ENCODE results near the gene LPO.

LPO gene

DNA sequence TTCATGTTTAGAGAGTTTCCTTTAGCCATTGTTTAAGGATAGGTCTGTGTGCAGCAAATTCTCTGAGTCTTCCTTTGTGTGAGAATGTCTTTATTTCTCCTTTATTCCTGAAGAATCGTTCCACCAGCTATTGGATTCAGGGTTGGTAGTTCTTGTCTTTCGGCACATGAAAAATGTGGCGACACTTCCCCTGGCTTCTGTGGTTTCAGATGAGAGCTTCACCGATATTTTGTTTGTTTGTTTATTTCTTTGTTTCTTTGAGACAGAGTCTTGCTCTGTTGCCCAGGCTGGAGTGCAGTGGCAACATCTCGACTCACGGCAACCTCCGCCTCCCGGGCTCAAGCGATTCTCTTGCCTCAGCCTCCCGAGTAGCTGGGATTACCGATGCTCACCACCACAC lies 23.8 kb downstream of the LPO start:
- H3K36me3 ChIP-seq (ENCODE audit: control insufficient read depth, insufficient read depth, low read length) = no peaks in the 10 kb centered on the region
- no peak overlapping the region for H3K4me3 ChIP-seq (ENCODE audit: low read depth, low read length)
- no peak overlapping the region for H3K27ac ChIP-seq (ENCODE audit: low read depth, low read length)
- no peaks in the 10 kb centered on the region for H3K9me3 ChIP-seq (ENCODE audit: control insufficient read depth, insufficient read depth, low read depth, low read length)
- H3K27me3 ChIP-seq (ENCODE audit: control insufficient read depth, insufficient read depth, low read length) = peaks cover 60% of the 10 kb centered on the region
- no peak overlapping the region for H3K9ac ChIP-seq (ENCODE audit: low read length)
- H3K4me1 ChIP-seq (ENCODE audit: control insufficient read depth, insufficient read depth, low read length) = no peaks in the 10 kb centered on the region

DNA sequence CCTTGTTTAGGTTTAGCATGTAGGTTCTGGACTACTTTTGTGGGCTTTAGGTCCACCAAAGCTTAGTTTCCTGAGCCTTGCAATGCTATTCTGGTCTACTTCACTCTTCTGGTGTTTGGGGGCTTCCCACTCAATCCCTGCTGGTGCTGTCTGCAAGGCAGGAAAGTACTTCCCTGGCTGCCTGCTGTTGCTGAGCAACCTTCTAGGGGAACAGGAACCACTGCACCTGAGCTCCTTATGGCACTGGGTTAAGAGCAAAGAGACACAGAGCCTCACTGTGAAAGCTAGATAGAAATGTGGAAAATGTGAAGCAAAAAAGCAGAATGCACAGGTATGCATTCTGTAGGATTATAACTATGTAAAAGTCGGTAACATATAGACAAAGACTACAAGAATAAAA lies 25.4 kb downstream of the LPO start:
- Histone ChIP-seq H3K9ac (ENCODE audit: low read length) (no peak overlapping the region), H3K27me3 (ENCODE audit: control insufficient read depth, insufficient read depth, low read length) (peaks cover 55% of the 10 kb centered on the region), H3K9me3 (ENCODE audit: control insufficient read depth, insufficient read depth, low read depth, low read length) (no peaks in the 10 kb centered on the region), H3K4me1 (ENCODE audit: control insufficient read depth, insufficient read depth, low read length) (no peaks in the 10 kb centered on the region), H3K27ac (ENCODE audit: low read depth, low read length) (no peak overlapping the region), H3K36me3 (ENCODE audit: control insufficient read depth, insufficient read depth, low read length) (no peaks in the 10 kb centered on the region), H3K4me3 (ENCODE audit: low read depth, low read length) (no peak overlapping the region)

GRCh38 chr17:58264407-58265103 lies 26.2 kb downstream of the LPO start:
- Histone ChIP-seq H3K9ac (ENCODE audit: low read length) (no peak overlapping the region), H3K4me1 (ENCODE audit: control insufficient read depth, insufficient read depth, low read length) (no peaks in the 10 kb centered on the region), H3K4me3 (ENCODE audit: low read depth, low read length) (no peak overlapping the region), H3K27me3 (ENCODE audit: control insufficient read depth, insufficient read depth, low read length) (peaks cover 50% of the 10 kb centered on the region), H3K9me3 (ENCODE audit: control insufficient read depth, insufficient read depth, low read depth, low read length) (no peaks in the 10 kb centered on the region), H3K36me3 (ENCODE audit: control insufficient read depth, insufficient read depth, low read length) (no peaks in the 10 kb centered on the region), H3K27ac (ENCODE audit: low read depth, low read length) (no peak overlapping the region)

DNA sequence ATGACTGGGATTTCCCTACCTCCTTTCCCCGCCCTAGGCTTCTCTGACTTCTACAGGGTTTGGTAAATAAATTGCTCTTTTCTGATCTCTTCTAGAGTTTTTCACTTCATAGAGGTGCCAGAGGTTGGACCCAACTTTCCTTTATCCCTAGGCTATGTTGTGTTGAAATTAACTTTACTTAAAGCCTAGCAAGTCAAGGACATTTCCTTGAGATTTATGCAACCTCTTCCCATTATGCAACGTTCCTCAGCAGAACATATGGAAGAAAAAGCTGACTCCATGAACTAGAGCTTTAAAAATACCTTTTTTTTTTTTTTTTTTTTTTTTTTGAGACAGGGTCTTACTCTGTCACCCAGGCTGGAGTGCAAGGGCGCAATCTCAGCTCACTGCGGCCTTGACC lies 26.9 kb downstream of the LPO start:
- H3K27me3 ChIP-seq (ENCODE audit: control insufficient read depth, insufficient read depth, low read length) = peaks cover 45% of the 10 kb centered on the region
- no peaks in the 10 kb centered on the region for H3K36me3 ChIP-seq (ENCODE audit: control insufficient read depth, insufficient read depth, low read length)
- H3K9ac ChIP-seq (ENCODE audit: low read length) = no peak overlapping the region
- H3K4me3 ChIP-seq (ENCODE audit: low read depth, low read length) = no peak overlapping the region
- H3K9me3 ChIP-seq (ENCODE audit: control insufficient read depth, insufficient read depth, low read depth, low read length) = no peaks in the 10 kb centered on the region
- H3K27ac ChIP-seq (ENCODE audit: low read depth, low read length) = no peak overlapping the region
- H3K4me1 ChIP-seq (ENCODE audit: control insufficient read depth, insufficient read depth, low read length) = no peaks in the 10 kb centered on the region

DNA sequence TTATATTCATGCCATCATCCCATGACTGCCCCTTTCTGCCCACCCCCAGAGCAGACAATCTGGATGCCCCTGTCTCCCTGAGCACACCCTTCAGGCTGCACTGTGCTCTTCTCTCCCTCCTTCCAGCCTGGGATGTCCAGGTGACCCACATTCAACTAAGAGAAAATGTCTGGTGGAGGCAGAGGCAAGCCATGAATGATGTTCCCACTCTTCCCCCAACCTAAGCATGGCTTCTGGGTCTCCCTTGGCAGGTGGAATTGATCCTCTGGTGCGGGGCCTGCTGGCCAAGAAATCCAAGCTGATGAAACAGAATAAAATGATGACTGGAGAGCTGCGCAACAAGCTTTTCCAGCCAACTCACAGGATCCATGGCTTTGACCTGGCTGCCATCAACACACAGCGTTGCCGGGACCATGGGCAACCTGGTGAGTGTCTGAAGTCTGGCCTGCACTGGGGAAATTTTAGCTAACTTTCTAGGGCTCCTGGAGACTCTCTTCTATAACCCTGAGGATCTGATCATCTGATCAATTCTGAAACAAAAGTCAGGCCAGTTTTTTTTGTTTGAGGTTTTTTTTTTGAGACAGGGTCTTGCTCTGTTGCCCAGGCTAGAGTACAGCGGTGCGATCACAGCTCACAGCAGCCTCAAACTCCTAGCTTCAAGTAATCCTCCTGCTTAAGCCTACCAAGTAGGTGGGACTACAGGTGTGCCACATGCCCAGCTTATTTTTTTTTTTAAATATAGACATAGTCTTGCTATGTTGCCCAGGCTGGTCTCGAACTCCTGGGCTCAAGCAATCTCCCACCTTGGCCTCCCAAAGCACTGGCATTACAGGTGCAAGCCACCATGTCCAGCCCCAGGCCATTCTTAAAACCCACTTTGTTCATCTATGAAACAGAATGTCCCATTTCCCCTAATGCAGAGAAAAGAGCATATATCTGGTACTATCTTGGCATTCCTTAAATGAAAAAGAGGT lies 27.8 kb downstream of the LPO start:
- Histone ChIP-seq H3K4me1 (ENCODE audit: control insufficient read depth, insufficient read depth, low read length) (no peaks in the 10 kb centered on the region), H3K4me3 (ENCODE audit: low read depth, low read length) (no peak overlapping the region), H3K9me3 (ENCODE audit: control insufficient read depth, insufficient read depth, low read depth, low read length) (no peaks in the 10 kb centered on the region), H3K27me3 (ENCODE audit: control insufficient read depth, insufficient read depth, low read length) (peaks cover 37% of the 10 kb centered on the region), H3K36me3 (ENCODE audit: control insufficient read depth, insufficient read depth, low read length) (no peaks in the 10 kb centered on the region), H3K9ac (ENCODE audit: low read length) (no peak overlapping the region), H3K27ac (ENCODE audit: low read depth, low read length) (no peak overlapping the region)

- no peak overlapping the region for H3K9ac ChIP-seq (ENCODE audit: low read length)
- no peaks in the 10 kb centered on the region for H3K36me3 ChIP-seq (ENCODE audit: control insufficient read depth, insufficient read depth, low read length)
- no peak overlapping the region for H3K4me3 ChIP-seq (ENCODE audit: low read depth, low read length)
- H3K4me1 ChIP-seq (ENCODE audit: control insufficient read depth, insufficient read depth, low read length) = no peaks in the 10 kb centered on the region
- no peak overlapping the region for H3K27ac ChIP-seq (ENCODE audit: low read depth, low read length)
- H3K9me3 ChIP-seq (ENCODE audit: control insufficient read depth, insufficient read depth, low read depth, low read length) = no peaks in the 10 kb centered on the region
- H3K27me3 ChIP-seq (ENCODE audit: control insufficient read depth, insufficient read depth, low read length) = peaks cover 24% of the 10 kb centered on the region
Observed at GRCh38 chr17:58267347-58268324, 29.3 kb downstream of the LPO start.

- Histone ChIP-seq H3K27me3 (ENCODE audit: control insufficient read depth, insufficient read depth, low read length) (peaks cover 17% of the 10 kb centered on the region), H3K9ac (ENCODE audit: low read length) (no peak overlapping the region)
Observed at GRCh38 chr17:58268326-58268725, 29.9 kb downstream of the LPO start.

DNA sequence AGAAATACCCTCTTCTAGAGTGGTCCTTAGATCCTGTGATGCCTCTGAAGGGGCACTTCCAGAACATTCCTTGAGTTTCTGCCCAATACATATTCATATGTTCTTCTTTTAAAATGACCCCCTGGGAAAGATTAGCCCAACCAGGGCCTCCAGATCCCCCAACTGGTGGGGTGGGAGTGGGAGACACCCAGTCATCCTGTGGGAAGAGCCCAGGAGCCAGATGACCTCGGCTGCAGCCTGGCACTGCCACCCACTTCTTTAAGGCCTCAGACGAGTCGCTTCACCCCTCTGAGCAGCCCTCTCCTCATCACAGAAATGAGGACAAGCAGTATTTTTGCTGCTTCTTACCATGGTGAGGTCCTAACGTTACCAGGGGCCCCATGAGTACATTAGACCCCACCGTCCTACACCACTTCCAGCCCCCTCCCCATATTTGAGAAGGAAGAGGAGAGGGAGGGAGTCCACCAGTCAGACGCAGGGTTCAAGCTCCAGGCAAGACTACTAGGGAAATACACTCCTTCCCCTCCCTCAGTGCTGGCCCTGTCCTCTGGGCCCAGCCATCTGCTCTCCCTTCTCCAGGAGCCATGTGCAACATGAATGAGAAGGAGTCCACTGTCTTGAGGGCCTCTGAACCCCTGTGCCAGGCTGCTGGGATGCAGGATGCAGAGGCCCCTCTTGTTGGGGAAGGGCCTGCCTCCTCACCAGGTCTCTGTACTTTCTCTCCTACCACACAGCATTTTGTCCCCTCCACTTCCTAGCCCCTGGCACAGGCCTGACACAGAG lies 30.6 kb downstream of the LPO start:
- Histone ChIP-seq H3K9ac (ENCODE audit: low read length) (no peak overlapping the region), H3K4me1 (ENCODE audit: control insufficient read depth, insufficient read depth, low read length) (no peaks in the 10 kb centered on the region), H3K9me3 (ENCODE audit: control insufficient read depth, insufficient read depth, low read depth, low read length) (no peaks in the 10 kb centered on the region), H3K4me3 (ENCODE audit: low read depth, low read length) (no peak overlapping the region), H3K27ac (ENCODE audit: low read depth, low read length) (no peak overlapping the region), H3K27me3 (ENCODE audit: control insufficient read depth, insufficient read depth, low read length) (peaks cover 12% of the 10 kb centered on the region), H3K36me3 (ENCODE audit: control insufficient read depth, insufficient read depth, low read length) (no peaks in the 10 kb centered on the region)

More at GRCh38 chr17:58268326-58268725, 29.9 kb downstream of the LPO start:
- Histone ChIP-seq H3K36me3 (ENCODE audit: control insufficient read depth, insufficient read depth, low read length) (no peaks in the 10 kb centered on the region), H3K27ac (ENCODE audit: low read depth, low read length) (no peak overlapping the region), H3K9me3 (ENCODE audit: control insufficient read depth, insufficient read depth, low read depth, low read length) (no peaks in the 10 kb centered on the region), H3K4me1 (ENCODE audit: control insufficient read depth, insufficient read depth, low read length) (no peaks in the 10 kb centered on the region), H3K4me3 (ENCODE audit: low read depth, low read length) (no peak overlapping the region)

DNA sequence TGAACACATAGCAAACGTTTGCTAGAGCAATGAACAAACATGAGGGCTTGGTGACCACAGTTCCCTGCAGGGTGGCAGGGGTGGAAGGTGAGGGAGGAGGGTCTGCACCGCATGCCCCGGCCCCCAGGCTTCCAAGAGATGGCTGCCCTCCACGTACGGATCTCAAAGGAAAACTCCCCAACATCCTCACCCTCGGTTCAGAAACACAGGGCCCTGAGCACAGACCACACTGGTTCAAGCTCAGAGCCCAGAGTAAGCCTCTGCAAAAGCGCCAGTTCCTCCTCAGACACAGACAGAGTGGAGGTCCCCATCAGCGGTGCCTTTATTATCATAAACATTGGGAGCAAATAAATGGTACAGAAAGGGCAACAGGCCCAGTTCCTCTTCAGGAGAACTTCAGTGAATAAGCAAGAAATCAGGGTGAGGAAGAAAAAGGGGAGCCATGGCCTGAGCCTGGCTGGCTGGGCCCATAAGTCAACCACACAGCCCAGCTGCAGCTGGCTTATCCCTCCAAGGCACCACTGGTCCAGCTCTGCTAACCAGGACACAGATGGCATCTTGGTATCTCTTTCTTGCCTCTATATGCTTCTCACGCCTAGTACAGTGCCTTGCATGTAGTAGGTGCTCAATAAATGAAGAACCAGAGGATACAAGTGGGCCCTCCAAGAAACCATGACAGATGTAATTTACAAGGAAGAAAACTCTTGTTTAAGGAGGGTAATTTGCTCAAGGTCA lies 31.3 kb downstream of the LPO start:
- no peak overlapping the region for H3K9ac ChIP-seq (ENCODE audit: low read length)
- H3K4me3 ChIP-seq (ENCODE audit: low read depth, low read length) = no peak overlapping the region
- no peaks in the 10 kb centered on the region for H3K36me3 ChIP-seq (ENCODE audit: control insufficient read depth, insufficient read depth, low read length)
- H3K4me1 ChIP-seq (ENCODE audit: control insufficient read depth, insufficient read depth, low read length) = no peaks in the 10 kb centered on the region
- H3K9me3 ChIP-seq (ENCODE audit: control insufficient read depth, insufficient read depth, low read depth, low read length) = no peaks in the 10 kb centered on the region
- no peak overlapping the region for H3K27ac ChIP-seq (ENCODE audit: low read depth, low read length)
- H3K27me3 ChIP-seq (ENCODE audit: control insufficient read depth, insufficient read depth, low read length) = peaks cover 5% of the 10 kb centered on the region
